NCI-H2196 (cell line): ENCODE results near the gene DCTN1.
A peak's percentile ranks its signal among the peaks of the same experiment; 100 is the strongest.

Source experiments
- DNase-seq: peaks from one replicate; lab custom pipeline; 2025; ENCODE audit not compliant: unreplicated experiment; lab: John Stamatoyannopoulos, UW

Gene DCTN1

DNA sequence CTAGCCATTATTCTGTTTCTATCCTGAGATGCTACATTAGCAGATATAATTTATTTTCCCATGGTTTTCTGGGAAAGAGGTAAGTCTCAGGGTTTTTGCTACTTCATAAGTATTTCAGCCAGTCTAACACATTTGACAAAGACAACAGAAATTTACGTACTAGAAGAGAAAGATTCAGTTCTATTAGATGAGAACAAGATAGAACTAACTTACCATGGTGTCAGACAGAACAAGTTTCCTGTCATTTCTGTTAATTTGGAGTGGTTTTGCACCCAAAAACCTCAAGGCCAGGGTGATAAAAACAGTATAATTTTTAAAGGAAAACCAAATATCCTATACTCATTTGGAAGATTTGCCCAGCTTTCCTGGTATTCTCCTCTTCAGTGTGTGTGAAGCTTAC, 52.5 kb downstream of the DCTN1 start:
- DNase-seq: no peak

DNA sequence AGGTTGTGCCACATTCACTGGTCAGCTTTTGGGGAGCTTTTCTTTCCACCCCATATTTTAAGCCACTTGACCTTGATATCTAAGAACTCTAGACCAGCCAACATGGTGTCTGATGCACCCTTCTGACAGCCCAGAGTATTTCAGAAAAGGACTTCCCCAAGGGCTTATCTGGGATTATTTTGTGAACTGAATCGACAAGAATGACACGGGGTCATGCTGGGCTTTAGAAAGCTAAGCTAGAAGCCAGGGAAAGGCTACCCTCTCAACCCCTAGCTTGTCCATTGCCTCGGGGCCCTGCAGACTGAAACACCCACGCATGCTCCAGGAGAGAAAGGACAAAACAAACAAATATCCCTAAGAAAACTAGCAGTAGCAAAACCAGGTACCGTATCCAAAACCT, 52.9 kb downstream of the DCTN1 start:
- no peak for DNase-seq

GRCh38 chr2:74325815-74326214, 54.3 kb downstream of the DCTN1 start:
- no peak for DNase-seq

DNA sequence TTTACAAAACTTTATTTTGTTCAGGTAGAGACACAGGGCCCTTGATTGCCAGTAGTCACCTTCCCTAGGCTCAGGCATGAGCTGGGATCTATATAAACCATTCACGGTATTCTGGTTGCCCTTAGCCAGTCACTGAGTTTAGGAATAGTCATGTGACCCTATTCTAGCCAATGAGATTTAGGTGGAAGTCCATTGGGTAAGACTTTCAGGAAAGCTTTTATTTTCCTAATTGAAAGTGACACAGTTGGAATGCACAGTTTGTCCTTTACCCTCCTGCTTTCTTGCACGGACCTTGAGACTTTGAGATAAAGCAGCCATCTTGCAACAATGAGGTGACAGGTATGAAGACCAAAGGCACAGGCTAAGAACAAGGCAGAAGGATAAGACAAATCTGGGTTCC, 58.4 kb downstream of the DCTN1 start:
- no peak for DNase-seq

DNA sequence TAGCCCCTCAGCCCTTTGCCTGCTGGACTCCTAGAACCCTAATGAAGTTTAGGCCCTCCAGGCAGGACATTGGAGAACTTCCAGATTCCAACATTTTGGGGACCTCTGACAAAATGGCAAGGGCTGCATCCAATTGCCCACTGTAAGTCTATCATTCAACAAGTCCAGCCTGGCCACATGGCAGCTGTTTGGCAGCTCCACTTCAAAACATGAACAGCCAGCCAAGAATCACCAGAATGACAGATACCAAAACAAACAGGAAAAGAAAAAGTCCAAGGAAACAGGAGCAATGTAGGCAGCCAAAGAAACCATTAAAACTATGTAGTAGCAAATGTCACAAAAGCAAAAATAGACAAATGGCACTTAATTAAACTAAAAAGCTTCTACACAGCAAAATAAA, 62.4 kb downstream of the DCTN1 start:
- peak; percentile 4 for DNase-seq

GRCh38 chr2:74316627-74317295, 63.4 kb downstream of the DCTN1 start:
- DNase-seq: no peak

- no peak for DNase-seq
Measured at GRCh38 chr2:74314107-74314506, 66.0 kb downstream of the DCTN1 start.

DNA sequence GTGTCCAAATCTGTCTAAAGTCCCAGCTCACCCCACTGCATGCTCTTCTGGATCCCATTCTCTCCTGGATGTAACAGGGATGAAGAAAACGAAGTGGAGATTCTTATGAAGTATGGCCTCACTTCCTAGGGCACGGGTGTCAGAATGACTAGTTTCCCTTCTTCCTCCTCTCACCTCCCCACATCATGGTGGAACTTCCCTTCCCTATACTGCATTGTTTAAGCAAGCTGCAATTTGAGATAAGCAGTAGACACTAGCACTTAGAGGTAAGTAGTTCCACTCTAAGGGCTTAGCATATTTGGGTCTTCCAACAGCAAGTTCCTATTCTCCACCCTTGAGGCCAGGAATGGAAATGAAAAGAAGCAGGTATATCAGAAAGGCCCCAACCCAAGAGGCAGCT, 66.6 kb downstream of the DCTN1 start:
- no peak for DNase-seq

GRCh38 chr2:74312913-74313312, 67.2 kb downstream of the DCTN1 start:
- DNase-seq: no peak
